Mesenchymal stem cell (in vitro differentiated cells and primary cell): ENCODE results near the gene STRN3. TPM values are rescaled to one million over a fixed set of nuclear protein-coding genes. Genes with fewer than 3 reads are reported as not detected.

Experiments
- small RNA-seq: library from polyadenylated mRNA; stranded (forward); fragments of <200 nt; extraction: miRNeasy Mini kit (QIAGEN cat#:217004); gene quantifications from one replicate; pipeline ENCODE3, GENCODE V24; 2013; ENCODE audit warnings: low read depth

Gene STRN3

Small RNA genes lying within 50 kb of the gene (small RNA-seq; reads per million reads assigned to genes)
- gene HIGD1AP17 (not detected), gene MIR624 (8.1 reads per million, percentile 73 among the genes with 10 or more reads in this experiment)
